Muscle layer of colon (tissue), 2 donors: ENCODE results near the gene TP53.
"Not testable (repeated sequence)": the region's sequence is repeated elsewhere in the genome, so short reads cannot be mapped to it uniquely, and the experiment has no call there.

Source experiments
- H3K27ac ChIP-seq: one replicate; pipeline ENCODE4 v1.7.0; 2013; ENCODE audit warnings: low read depth, mild to moderate bottlenecking, low read length, moderate library complexity
- H3K27me3 ChIP-seq, 2 donors: one replicate each; pipeline ENCODE4 v1.7.0; 2013; ENCODE audit warnings: low read length in 2 of 2, mild to moderate bottlenecking in 2 of 2; ENCODE audit not compliant: insufficient read depth in 2 of 2, control insufficient read depth in 1 of 2
- H3K36me3 ChIP-seq: one replicate; pipeline ENCODE4 v1.7.0; 2013; ENCODE audit warnings: mild to moderate bottlenecking, low read length; ENCODE audit not compliant: insufficient read depth
- H3K4me1 ChIP-seq: one replicate; pipeline ENCODE4 v1.7.0; 2013; ENCODE audit warnings: mild to moderate bottlenecking, low read length; ENCODE audit not compliant: insufficient read depth
- H3K4me3 ChIP-seq, 2 donors: one replicate each; pipeline ENCODE4 v1.7.0; 2013; ENCODE audit warnings: low read length in 2 of 2, low read depth in 1 of 2, mild to moderate bottlenecking in 1 of 2, moderate library complexity in 1 of 2
- H3K9ac ChIP-seq: one replicate; pipeline ENCODE4 v1.7.0; 2013; ENCODE audit warnings: low read length
- H3K9me3 ChIP-seq: one replicate; pipeline ENCODE4 v1.7.0; 2013; ENCODE audit warnings: mild to moderate bottlenecking, low read length
- donor health status: abdominal sarcoma.
- donor health status: Adenocarcinoma of cecum.

The TP53 gene

GRCh38 chr17:7625749-7626148 is 61.5 kb downstream of the TP53 start:
- H3K9ac ChIP-seq, H3K9me3 ChIP-seq, H3K36me3 ChIP-seq, H3K27ac ChIP-seq, H3K27me3 ChIP-seq, H3K4me3 ChIP-seq: not testable (repeated sequence)
- peaks cover 10% of the 10 kb centered on the region for H3K4me1 ChIP-seq

DNA sequence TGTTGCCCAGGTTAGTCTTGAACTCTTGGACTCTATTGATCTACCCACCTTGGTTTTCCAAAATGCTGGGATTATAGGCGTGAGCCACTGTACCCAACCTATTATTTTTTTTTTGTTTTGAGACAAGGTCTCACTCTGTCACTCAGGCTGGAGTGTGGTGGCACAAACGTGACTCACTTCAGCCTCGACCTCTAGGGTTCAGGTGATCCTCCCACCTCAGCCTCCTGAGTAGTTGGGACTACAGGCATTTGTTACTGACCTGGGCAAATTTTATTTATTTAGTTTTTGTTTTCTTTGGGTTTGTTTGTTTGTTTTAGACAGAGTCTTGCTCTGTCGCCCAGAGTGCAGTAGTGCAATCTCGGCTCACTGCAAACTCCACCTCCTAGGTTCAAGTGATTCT is 63.6 kb downstream of the TP53 start:
- Histone ChIP-seq H3K27me3 (no peaks in the 10 kb centered on the region), H3K4me3 (no peak overlapping the region), H3K9ac (no peak overlapping the region), H3K27ac (no peak overlapping the region), H3K4me1 (peaks cover 10% of the 10 kb centered on the region), H3K9me3 (no peaks in the 10 kb centered on the region), H3K36me3 (peaks cover 7% of the 10 kb centered on the region)

- Histone ChIP-seq H3K9ac (no peak overlapping the region), H3K36me3 (peaks cover under 1% of the 10 kb centered on the region), H3K4me1 (no peaks in the 10 kb centered on the region), H3K27me3 (no peaks in the 10 kb centered on the region), H3K9me3 (no peaks in the 10 kb centered on the region), H3K27ac (no peak overlapping the region), H3K4me3 (no peak overlapping the region)
These were observed 66.5 kb downstream of the TP53 start for GRCh38 chr17:7620835-7621234.

GRCh38 chr17:7618608-7619007 is 68.7 kb downstream of the TP53 start:
- Histone ChIP-seq H3K27ac (no peak overlapping the region), H3K36me3 (no peaks in the 10 kb centered on the region), H3K27me3 (no peaks in the 10 kb centered on the region), H3K9ac (no peak overlapping the region), H3K4me3 (no peak overlapping the region), H3K4me1 (peaks cover 4% of the 10 kb centered on the region), H3K9me3 (no peaks in the 10 kb centered on the region)
